Fibroblast of lung (primary cell): ENCODE measurements around the gene BASP1. TPM values are rescaled to one million over a fixed set of nuclear protein-coding genes. Genes with fewer than 3 reads are reported as not detected.
A peak's percentile ranks its signal among the peaks of the same experiment; 100 is the strongest.

Experiments
- DNase-seq, 2 donors: peaks; one replicate each; pipeline versions ENCODE4 v3.0.0 to v3.0.0-alpha.2; 2010; ENCODE audit warnings: low read depth in 2 of 2
- H2AFZ ChIP-seq: 2 replicates; pipeline ENCODE4 v1.5.1; 2012; ENCODE audit warnings: low read length, control low read depth, inconsistent platforms
- H3K27ac ChIP-seq: 2 replicates; pipeline ENCODE4 v1.5.1; 2011; ENCODE audit warnings: low read length, control low read depth; ENCODE audit not compliant: insufficient read depth
- H3K27me3 ChIP-seq: 2 replicates; pipeline ENCODE4 v1.5.1; 2011; ENCODE audit warnings: mild to moderate bottlenecking, low read length; ENCODE audit not compliant: control insufficient read depth, insufficient read depth
- H3K36me3 ChIP-seq: 2 replicates; pipeline ENCODE4 v1.5.1; 2011; ENCODE audit warnings: low read length; ENCODE audit not compliant: control insufficient read depth, insufficient read depth
- H3K4me1 ChIP-seq: 2 replicates; pipeline ENCODE4 v1.5.1; 2011; ENCODE audit warnings: low read length; ENCODE audit not compliant: control insufficient read depth, insufficient read depth; ENCODE audit errors: extremely low read depth
- H3K4me2 ChIP-seq: 2 replicates; pipeline ENCODE4 v1.5.1; 2011; ENCODE audit warnings: low read length, control low read depth; ENCODE audit not compliant: insufficient read depth; ENCODE audit errors: extremely low read depth
- H3K4me3 ChIP-seq, 4 experiments: fragments of 200-600 bp in 1 of 4; sonication (generic) in 1 of 4; replicated peaks in 1 of 4; 2 replicates each; pipeline ENCODE4 v1.5.1; 2011 to 2016; ENCODE audit warnings: low read length in 4 of 4, low read depth in 3 of 4, mild to moderate bottlenecking in 3 of 4, control low read depth in 2 of 4, inconsistent platforms in 1 of 4, mixed read lengths in 1 of 4; ENCODE audit not compliant: insufficient read depth in 1 of 4; ENCODE audit errors: control extremely low read depth in 1 of 4
- H3K79me2 ChIP-seq: 2 replicates; pipeline ENCODE4 v1.5.1; 2012; ENCODE audit warnings: mild to moderate bottlenecking, low read length, inconsistent platforms; ENCODE audit not compliant: control insufficient read depth, insufficient read depth
- H3K9ac ChIP-seq: 2 replicates; pipeline ENCODE4 v1.5.1; 2011; ENCODE audit warnings: mild to moderate bottlenecking, low read length, control low read depth; ENCODE audit not compliant: insufficient read depth
- H3K9me3 ChIP-seq: 2 replicates; pipeline ENCODE4 v1.5.1; 2012; ENCODE audit warnings: low read depth, low read length; ENCODE audit not compliant: control insufficient read depth, insufficient read depth
- H4K20me1 ChIP-seq: 2 replicates; pipeline ENCODE4 v1.5.1; 2011; ENCODE audit warnings: low read length; ENCODE audit not compliant: control insufficient read depth, insufficient read depth; ENCODE audit errors: extremely low read depth
- EZH2 ChIP-seq: IDR thresholded peaks from 2 replicates; pipeline ENCODE4 v1.5.1; 2012; ENCODE audit warnings: low read length, control low read depth, mild to moderate bottlenecking; ENCODE audit errors: missing control alignments
- polyA plus RNA-seq, 2 donors: library from polyadenylated mRNA; depleted of rRNA in 1 of 2; stranded (reverse) in 1 of 2; unstranded in 1 of 2; fragments of >200 nt; gene quantifications; 2 replicates each; pipeline ENCODE4 v1.2.1, GENCODE V29; 2011 to 2012; ENCODE audit warnings: missing spikeins in 1 of 2
- total RNA-seq: library from RNA; depleted of rRNA; stranded (reverse); fragments of >200 nt; gene quantifications from 2 replicates; pipeline ENCODE4 v1.2.1, GENCODE V29; 2014
- TF ChIP-seq, protein P1 (sequence below), 2 donors: IDR thresholded peaks in 1 of 2; conservative IDR thresholded peaks in 1 of 2; 1 replicate in 1 of 2; 2 replicates in 1 of 2; pipeline ENCODE4 v1.5.1; 2011 to 2012; ENCODE audit warnings: low read length in 2 of 2, control low read depth in 1 of 2, inconsistent platforms in 1 of 2, low read depth in 1 of 2, mild to moderate bottlenecking in 1 of 2

Gene BASP1
- total and polyA plus RNA-seq, 2 donors (not counting 1 experiment from before 2014, with no cell fraction given), result 186 to 248 TPM

DNA sequence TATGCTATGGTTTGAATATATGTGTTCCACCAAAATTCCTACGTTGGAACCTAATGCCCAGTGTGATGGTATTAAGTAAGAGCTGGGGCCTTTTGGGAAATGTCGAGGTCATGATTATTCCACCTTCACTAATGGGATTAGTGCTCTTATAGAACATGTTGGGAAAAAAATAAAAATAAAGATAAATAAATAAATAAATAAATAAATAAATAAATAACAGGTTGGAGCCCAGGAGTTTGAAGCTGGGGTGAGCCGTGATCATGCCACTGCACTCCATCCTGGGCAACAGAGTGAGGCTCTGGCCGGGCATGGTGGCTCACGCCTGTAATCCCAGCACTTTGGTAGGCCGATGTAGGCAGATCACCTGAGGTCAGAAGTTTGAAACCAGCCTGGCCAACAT is 22.5 kb downstream of the BASP1 start:
- H3K27ac ChIP-seq, result no peak overlapping the region
- H4K20me1 ChIP-seq, result no peaks in the 10 kb centered on the region
- H2AFZ ChIP-seq, result no peak overlapping the region
- H3K9ac ChIP-seq, result no peak overlapping the region
- no peak for TF ChIP-seq EZH2
- TF ChIP-seq, protein P1, sequence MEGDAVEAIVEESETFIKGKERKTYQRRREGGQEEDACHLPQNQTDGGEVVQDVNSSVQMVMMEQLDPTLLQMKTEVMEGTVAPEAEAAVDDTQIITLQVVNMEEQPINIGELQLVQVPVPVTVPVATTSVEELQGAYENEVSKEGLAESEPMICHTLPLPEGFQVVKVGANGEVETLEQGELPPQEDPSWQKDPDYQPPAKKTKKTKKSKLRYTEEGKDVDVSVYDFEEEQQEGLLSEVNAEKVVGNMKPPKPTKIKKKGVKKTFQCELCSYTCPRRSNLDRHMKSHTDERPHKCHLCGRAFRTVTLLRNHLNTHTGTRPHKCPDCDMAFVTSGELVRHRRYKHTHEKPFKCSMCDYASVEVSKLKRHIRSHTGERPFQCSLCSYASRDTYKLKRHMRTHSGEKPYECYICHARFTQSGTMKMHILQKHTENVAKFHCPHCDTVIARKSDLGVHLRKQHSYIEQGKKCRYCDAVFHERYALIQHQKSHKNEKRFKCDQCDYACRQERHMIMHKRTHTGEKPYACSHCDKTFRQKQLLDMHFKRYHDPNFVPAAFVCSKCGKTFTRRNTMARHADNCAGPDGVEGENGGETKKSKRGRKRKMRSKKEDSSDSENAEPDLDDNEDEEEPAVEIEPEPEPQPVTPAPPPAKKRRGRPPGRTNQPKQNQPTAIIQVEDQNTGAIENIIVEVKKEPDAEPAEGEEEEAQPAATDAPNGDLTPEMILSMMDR (conservative IDR thresholded peaks at IDR 0.05 in 1 of 2, IDR thresholded peaks at IDR 0.05 in 1 of 2; ENCODE audit: low read depth in 1 of 2, low read length in 2 of 2), result no peak
- H3K79me2 ChIP-seq, result peaks cover 84% of the 10 kb centered on the region
- peaks cover 21% of the 10 kb centered on the region for H3K4me1 ChIP-seq
- H3K36me3 ChIP-seq, result no peaks in the 10 kb centered on the region
- no peaks in the 10 kb centered on the region for H3K9me3 ChIP-seq
- H3K4me3 ChIP-seq, result no peak overlapping the region
- H3K27me3 ChIP-seq, result no peaks in the 10 kb centered on the region
- no peak overlapping the region for H3K4me2 ChIP-seq
- DNase-seq, result no peak

DNA sequence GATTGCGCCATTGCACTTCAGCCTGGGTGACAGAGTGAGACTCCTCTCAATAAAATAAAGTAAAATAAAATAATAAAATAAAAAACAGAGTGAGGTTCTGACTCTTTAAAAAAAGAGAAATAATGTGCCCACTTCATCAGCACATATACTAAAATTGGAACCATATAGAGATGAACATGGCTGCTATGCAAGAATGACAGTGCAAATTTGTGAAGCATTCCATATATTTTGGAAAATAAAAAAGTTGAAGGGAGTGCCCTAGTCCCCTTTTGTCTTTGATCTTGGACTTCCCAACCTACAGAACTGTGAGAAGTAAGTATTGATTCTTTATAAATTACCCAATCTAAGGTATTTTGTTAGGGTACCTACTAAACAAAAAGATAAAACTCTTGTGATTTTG is 23.1 kb downstream of the BASP1 start:
- Histone ChIP-seq H3K79me2 (peaks cover 85% of the 10 kb centered on the region), H3K4me3 (no peak overlapping the region), H3K9me3 (no peaks in the 10 kb centered on the region), H3K27ac (no peak overlapping the region), H2AFZ (no peak overlapping the region), H3K36me3 (no peaks in the 10 kb centered on the region), H3K27me3 (no peaks in the 10 kb centered on the region), H3K4me2 (no peak overlapping the region), H3K9ac (no peak overlapping the region), H4K20me1 (no peaks in the 10 kb centered on the region), H3K4me1 (peaks cover 20% of the 10 kb centered on the region)
- no peak for DNase-seq
- TF ChIP-seq EZH2, result no peak

DNA sequence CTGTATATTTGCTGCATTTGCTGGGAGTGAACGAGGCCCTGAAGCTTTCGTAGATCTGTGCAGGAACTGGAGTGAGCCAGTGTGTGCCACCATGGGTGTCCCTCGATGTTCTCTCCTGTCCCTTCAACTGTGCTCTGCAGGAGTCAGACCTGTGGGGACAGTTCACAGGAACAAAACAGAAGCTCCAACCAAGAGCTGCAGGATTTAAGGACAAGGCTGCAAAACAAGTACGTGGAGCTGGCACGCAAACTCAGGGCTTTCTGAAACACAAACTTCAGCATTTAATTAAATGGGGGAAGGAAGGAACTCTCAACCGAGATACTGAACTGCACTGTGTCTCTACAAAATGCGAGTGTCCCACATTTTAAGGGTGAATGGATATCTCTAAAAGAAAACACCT is 24.2 kb downstream of the BASP1 start:
- H2AFZ ChIP-seq, result no peak overlapping the region
- H3K79me2 ChIP-seq, result peaks cover 86% of the 10 kb centered on the region
- TF ChIP-seq EZH2, result no peak
- TF ChIP-seq, protein P1 (conservative IDR thresholded peaks at IDR 0.05 in 1 of 2, IDR thresholded peaks at IDR 0.05 in 1 of 2; ENCODE audit: low read depth in 1 of 2, low read length in 2 of 2), result no peak
- DNase-seq, result no peak
- no peaks in the 10 kb centered on the region for H3K36me3 ChIP-seq
- no peaks in the 10 kb centered on the region for H4K20me1 ChIP-seq
- H3K27me3 ChIP-seq, result no peaks in the 10 kb centered on the region
- H3K9me3 ChIP-seq, result no peaks in the 10 kb centered on the region
- H3K9ac ChIP-seq, result no peak overlapping the region
- peak overlapping the region; percentile 20 for H3K27ac ChIP-seq
- H3K4me2 ChIP-seq, result no peak overlapping the region
- no peak overlapping the region for H3K4me3 ChIP-seq
- H3K4me1 ChIP-seq, result peaks cover 19% of the 10 kb centered on the region
